ENCODE data around the gene TMEM97. TPM values are rescaled to one million over a fixed set of nuclear protein-coding genes. Genes with fewer than 3 reads are reported as not detected.

Gene TMEM97
- polyA plus RNA-seq, 1 experiment, result 12.5 TPM

DNA sequence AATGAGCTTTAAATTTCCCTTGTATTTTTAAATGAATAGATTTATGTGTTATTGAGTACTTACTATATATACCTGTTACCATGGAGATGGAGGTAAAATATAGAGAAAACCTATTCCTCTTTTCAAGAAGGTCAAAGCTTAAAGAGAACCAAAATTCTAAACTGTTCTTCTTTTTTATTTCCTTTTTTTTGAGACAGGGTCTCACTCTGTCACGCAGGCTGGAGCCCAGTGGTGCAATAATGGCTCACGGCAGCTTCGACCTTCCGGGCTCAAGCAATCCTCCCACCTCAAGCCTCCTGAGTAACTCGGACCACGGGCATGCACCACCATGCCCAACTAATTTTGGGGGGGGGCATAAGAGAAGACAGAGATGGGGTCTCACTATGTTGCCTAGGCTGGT is 25.0 kb upstream of the TMEM97 start:
- CTCF ChIA-PET, result interaction anchor here (0.9 kb wide), 1 partner anchor 12 kb away, joined by 3 read pairs; no protein-coding TSS in a partner anchor
- no peak for DNase-seq (ENCODE audit: low read depth)
- H3K36me3 ChIP-seq (ENCODE audit: control insufficient read depth, insufficient read depth, low read length), result no peaks in the 10 kb centered on the region
- POLR2A ChIA-PET, result no interaction called here
- no peaks in the 10 kb centered on the region for H3K27me3 ChIP-seq (ENCODE audit: control insufficient read depth, insufficient read depth, low read length)
- no peak overlapping the region for H3K4me3 ChIP-seq (ENCODE audit: low read depth, low read length)
- TF ChIP-seq, protein P1, sequence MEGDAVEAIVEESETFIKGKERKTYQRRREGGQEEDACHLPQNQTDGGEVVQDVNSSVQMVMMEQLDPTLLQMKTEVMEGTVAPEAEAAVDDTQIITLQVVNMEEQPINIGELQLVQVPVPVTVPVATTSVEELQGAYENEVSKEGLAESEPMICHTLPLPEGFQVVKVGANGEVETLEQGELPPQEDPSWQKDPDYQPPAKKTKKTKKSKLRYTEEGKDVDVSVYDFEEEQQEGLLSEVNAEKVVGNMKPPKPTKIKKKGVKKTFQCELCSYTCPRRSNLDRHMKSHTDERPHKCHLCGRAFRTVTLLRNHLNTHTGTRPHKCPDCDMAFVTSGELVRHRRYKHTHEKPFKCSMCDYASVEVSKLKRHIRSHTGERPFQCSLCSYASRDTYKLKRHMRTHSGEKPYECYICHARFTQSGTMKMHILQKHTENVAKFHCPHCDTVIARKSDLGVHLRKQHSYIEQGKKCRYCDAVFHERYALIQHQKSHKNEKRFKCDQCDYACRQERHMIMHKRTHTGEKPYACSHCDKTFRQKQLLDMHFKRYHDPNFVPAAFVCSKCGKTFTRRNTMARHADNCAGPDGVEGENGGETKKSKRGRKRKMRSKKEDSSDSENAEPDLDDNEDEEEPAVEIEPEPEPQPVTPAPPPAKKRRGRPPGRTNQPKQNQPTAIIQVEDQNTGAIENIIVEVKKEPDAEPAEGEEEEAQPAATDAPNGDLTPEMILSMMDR (IDR thresholded peaks at IDR 0.05; ENCODE audit: insufficient read depth, low read depth, low read length), result no peak

DNA sequence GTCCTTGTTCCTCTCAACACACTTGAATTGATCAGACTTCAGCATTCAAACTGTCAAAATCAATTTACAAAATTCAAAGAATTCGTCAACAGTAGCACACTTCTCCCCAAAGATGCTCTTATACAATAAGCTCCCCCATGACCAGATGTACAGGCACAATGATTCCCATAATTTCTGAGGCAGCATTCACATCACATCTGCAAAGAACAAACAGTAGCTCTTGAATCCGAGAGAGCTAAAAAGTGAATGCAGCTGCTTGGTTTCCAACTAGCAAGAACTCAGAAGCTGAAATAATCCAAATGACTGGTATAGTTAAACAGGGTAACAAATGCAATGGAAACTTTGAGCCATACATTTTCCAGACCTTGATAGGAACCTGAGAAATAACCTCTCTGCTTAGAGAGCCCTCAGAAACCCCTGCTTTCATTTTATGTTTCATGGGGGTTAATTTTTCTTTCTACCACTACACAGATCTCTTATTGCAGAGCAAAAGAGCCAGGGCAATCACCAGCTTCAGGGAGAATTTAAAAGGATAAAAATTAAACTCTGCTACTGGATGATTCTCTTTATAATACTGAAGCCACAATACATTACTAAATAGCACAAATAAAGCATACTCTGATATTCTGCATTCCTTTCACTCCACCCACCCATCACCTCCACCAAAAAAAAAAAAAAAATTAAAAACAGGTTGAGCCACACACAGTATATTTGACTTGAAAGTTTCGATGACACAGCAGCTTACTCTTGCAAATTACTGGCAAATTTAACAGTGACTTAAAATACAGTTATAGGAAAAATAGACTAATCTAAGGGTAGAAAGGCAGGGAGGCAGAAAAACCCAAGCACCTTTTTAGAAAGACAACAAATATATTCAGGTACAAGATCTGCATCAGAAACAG is 23.1 kb upstream of the TMEM97 start:
- ChIA-PET POLR2A (no interaction called here), CTCF (no interaction called here)
- TF ChIP-seq, protein P1 (IDR thresholded peaks at IDR 0.05; ENCODE audit: insufficient read depth, low read depth, low read length), result no peak
- Histone ChIP-seq H3K27me3 (ENCODE audit: control insufficient read depth, insufficient read depth, low read length) (no peaks in the 10 kb centered on the region), H3K36me3 (ENCODE audit: control insufficient read depth, insufficient read depth, low read length) (no peaks in the 10 kb centered on the region), H3K4me3 (ENCODE audit: low read depth, low read length) (no peak overlapping the region)
- DNase-seq (ENCODE audit: low read depth), result no peak

DNA sequence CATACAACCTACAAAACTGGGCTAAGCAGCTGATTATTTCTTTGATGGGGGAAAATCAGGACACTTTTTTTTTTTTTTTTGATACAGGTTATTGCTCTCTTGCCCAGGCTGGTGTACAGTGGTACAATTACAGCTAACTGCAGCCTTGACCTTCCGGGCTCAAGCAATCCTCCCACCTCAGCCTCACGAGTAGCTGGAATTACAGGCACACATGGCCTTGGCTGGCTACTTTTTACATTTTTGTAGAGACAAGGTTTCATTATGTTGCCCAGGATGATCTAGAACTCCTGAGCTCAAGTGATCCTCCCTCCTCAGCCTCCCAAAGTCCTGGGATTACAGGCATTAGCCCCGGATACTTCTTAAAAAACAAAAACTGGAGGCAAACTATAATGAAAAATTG is 20.6 kb upstream of the TMEM97 start:
- TF ChIP-seq, protein P1 (IDR thresholded peaks at IDR 0.05; ENCODE audit: insufficient read depth, low read depth, low read length), result no peak
- CTCF ChIA-PET, result no interaction called here

DNA sequence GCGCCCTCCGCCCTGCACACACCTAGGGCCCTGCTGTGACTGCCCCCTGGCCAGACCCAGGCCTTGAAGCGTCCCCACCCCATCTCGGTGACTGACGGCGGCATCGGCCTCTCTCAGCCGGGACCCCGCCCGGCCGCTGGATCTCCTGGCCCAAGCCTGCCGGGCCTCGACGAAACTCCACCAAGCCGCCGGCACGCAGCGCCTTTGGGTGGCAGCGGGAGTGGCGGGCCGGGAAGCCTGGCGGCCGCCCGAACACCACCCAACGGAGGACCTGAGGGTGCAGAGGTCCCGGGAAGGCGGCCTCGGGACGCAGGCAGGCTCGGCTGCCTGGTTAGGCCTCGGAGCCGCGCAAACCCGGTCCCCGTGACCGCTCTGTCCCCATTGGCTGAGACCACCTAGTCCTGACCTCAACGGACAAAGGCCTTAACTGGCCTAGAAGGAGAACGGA is 12.0 kb upstream of the TMEM97 start:
- DNase-seq (ENCODE audit: low read depth), result no peak
- CTCF ChIA-PET, result interaction anchor here (0.9 kb wide), 1 partner anchor 15 kb away, joined by 4 read pairs; no protein-coding TSS in a partner anchor
- Histone ChIP-seq H3K36me3 (ENCODE audit: control insufficient read depth, insufficient read depth, low read length) (no peaks in the 10 kb centered on the region), H3K4me3 (ENCODE audit: low read depth, low read length) (no peak overlapping the region), H3K27me3 (ENCODE audit: control insufficient read depth, insufficient read depth, low read length) (peaks cover 6% of the 10 kb centered on the region)
- POLR2A ChIA-PET, result no interaction called here
- TF ChIP-seq, protein P1 (IDR thresholded peaks at IDR 0.05; ENCODE audit: insufficient read depth, low read depth, low read length), result no peak

More for the DNA sequence above, 20.6 kb upstream of the TMEM97 start:
- POLR2A ChIA-PET, result no interaction called here
- Histone ChIP-seq H3K36me3 (ENCODE audit: control insufficient read depth, insufficient read depth, low read length) (no peaks in the 10 kb centered on the region), H3K4me3 (ENCODE audit: low read depth, low read length) (no peak overlapping the region), H3K27me3 (ENCODE audit: control insufficient read depth, insufficient read depth, low read length) (no peaks in the 10 kb centered on the region)
- DNase-seq (ENCODE audit: low read depth), result no peak

DNA sequence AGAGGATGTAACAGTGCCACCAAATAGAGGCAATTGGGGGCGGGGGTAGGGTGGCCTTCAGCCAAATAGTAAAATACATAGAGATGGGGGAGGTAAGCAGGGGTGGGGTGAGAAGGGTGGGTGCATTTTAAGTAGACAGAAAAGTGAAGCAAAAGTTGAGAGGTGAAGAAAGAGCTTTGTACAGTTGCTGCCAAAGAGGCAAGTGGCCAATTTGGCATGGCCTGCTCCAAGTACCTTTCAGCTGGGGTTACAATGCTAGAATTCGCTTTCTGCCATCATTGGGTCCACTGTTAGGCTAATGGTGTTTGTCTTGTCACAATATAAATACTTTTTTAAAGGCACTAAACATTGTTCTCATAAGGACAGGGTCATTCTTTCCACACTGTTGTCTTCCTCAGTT is 5.2 kb upstream of the TMEM97 start:
- Histone ChIP-seq H3K36me3 (ENCODE audit: control insufficient read depth, insufficient read depth, low read length) (no peaks in the 10 kb centered on the region), H3K4me3 (ENCODE audit: low read depth, low read length) (no peak overlapping the region), H3K27me3 (ENCODE audit: control insufficient read depth, insufficient read depth, low read length) (no peaks in the 10 kb centered on the region)
- ChIA-PET POLR2A (no interaction called here), CTCF (no interaction called here)
- TF ChIP-seq, protein P1 (IDR thresholded peaks at IDR 0.05; ENCODE audit: insufficient read depth, low read depth, low read length), result no peak
- no peak for DNase-seq (ENCODE audit: low read depth)

Measured in BJ (cell line).